HFF-Myc (cell line): ENCODE measurements around the gene AARS1.
"Not testable (repeated sequence)": the region's sequence is repeated elsewhere in the genome, so short reads cannot be mapped to it uniquely, and the experiment has no call there.

Source experiments
- DNase-seq: peaks from one replicate; pipeline ENCODE4 v3.0.0-alpha.2; 2011; ENCODE audit warnings: low read depth; ENCODE audit errors: extremely low read depth
- H3K4me3 ChIP-seq: replicated peaks from 2 replicates; pipeline ENCODE4 v1.5.1; 2011; ENCODE audit warnings: low read depth, mild to moderate bottlenecking, control low read depth, low read length
- CTCF ChIP-seq: IDR thresholded peaks from 2 replicates; pipeline ENCODE4 v1.5.1; 2012; ENCODE audit warnings: mild to moderate bottlenecking, low read depth, low read length, control low read depth; ENCODE audit errors: missing control alignments

Gene AARS1

GRCh38 chr16:70269471-70269870 lies 19.8 kb downstream of the AARS1 start:
- no peak overlapping the region for H3K4me3 ChIP-seq
- TF ChIP-seq CTCF = no peak
- no peak for DNase-seq

- DNase-seq, H3K4me3 ChIP-seq: not testable (repeated sequence)
These were observed 21.4 kb downstream of the AARS1 start for GRCh38 chr16:70267922-70268321.

- peak; percentile 37 for DNase-seq
- no peak overlapping the region for H3K4me3 ChIP-seq
- TF ChIP-seq CTCF = peak; percentile 72
These were observed 21.8 kb downstream of the AARS1 start for GRCh38 chr16:70267516-70267915.

GRCh38 chr16:70259903-70260302 lies 29.4 kb downstream of the AARS1 start:
- H3K4me3 ChIP-seq, DNase-seq: not testable (repeated sequence)

- no peak overlapping the region for H3K4me3 ChIP-seq
- no peak for TF ChIP-seq CTCF
- no peak for DNase-seq
These were observed 30.4 kb downstream of the AARS1 start for GRCh38 chr16:70258946-70259345.

GRCh38 chr16:70258065-70258464 lies 31.2 kb downstream of the AARS1 start:
- DNase-seq = no peak
- no peak overlapping the region for H3K4me3 ChIP-seq
- no peak for TF ChIP-seq CTCF

- no peak overlapping the region for H3K4me3 ChIP-seq
- no peak for DNase-seq
These were observed 31.9 kb downstream of the AARS1 start for GRCh38 chr16:70257391-70257790.

More at GRCh38 chr16:70257391-70257790, 31.9 kb downstream of the AARS1 start:
- no peak for TF ChIP-seq CTCF
